PC-9 (cell line): ENCODE measurements around the gene LSM2.

Experiments
- CTCF ChIP-seq: fragments of 200-600 bp; sonication (generic); conservative IDR thresholded peaks from 2 replicates; pipeline ENCODE4 v1.6.1; 2017; ENCODE audit warnings: mixed run types, antibody characterized with exemption, mild to moderate bottlenecking, moderate library complexity
- EZH2 ChIP-seq: fragments of 200-600 bp; sonication (generic); IDR thresholded peaks from 2 replicates; pipeline ENCODE4 v1.8.0; 2017; ENCODE audit warnings: antibody characterized with exemption, low read depth

GRCh38 chr6:31781244-31782125 lies 25.3 kb downstream of the LSM2 start:
- TF ChIP-seq CTCF (no peak), EZH2 (no peak)
